Stimulated activated naive B cell treated with anti-CD40 and anti-IgM and Interleukin-4, amounts not matched to agents 10 μg/mL and 1 μg/mL and 100 μg/mL, for 72 hours (primary cell): ENCODE measurements around the gene KLHL26.
A peak's percentile ranks its signal among the peaks of the same experiment; 100 is the strongest.
"Not testable (repeated sequence)": the region's sequence is repeated elsewhere in the genome, so short reads cannot be mapped to it uniquely, and the experiment has no call there.

Source experiments
- ATAC-seq, 2 donors: fragments of 150-1000 bp; cut with Tn5 transposase; replicated peaks; 2 replicates each; pipeline ENCODE4 v1.10.0; 2021; ENCODE audit warnings: moderate library complexity in 1 of 2
- DNase-seq: peaks from one replicate; pipeline ENCODE4 v3.0.0; 2021
- H3K27ac Mint-ChIP-seq: one replicate; pipeline ENCODE4 v1.8.0; 2022; ENCODE audit warnings: mild to moderate bottlenecking, mixed read lengths
- H3K27me3 Mint-ChIP-seq, 2 donors: one replicate each; pipeline ENCODE4 v1.8.0; 2022; ENCODE audit warnings: mixed read lengths in 2 of 2
- H3K36me3 Mint-ChIP-seq, 2 donors: one replicate each; pipeline ENCODE4 v1.8.0; 2022; ENCODE audit warnings: mixed read lengths in 2 of 2, mild to moderate bottlenecking in 1 of 2
- H3K4me1 Mint-ChIP-seq, 2 donors: one replicate each; pipeline ENCODE4 v1.8.0; 2022; ENCODE audit warnings: mixed read lengths in 2 of 2, mild to moderate bottlenecking in 1 of 2
- H3K4me3 Mint-ChIP-seq, 2 donors: one replicate each; pipeline ENCODE4 v1.8.0; 2022; ENCODE audit warnings: mild to moderate bottlenecking in 2 of 2, mixed read lengths in 2 of 2, moderate library complexity in 1 of 2
- H3K9me3 Mint-ChIP-seq, 2 donors: one replicate each; pipeline ENCODE4 v1.8.0; 2022; ENCODE audit warnings: mixed read lengths in 2 of 2, mild to moderate bottlenecking in 1 of 2

KLHL26 gene

DNA sequence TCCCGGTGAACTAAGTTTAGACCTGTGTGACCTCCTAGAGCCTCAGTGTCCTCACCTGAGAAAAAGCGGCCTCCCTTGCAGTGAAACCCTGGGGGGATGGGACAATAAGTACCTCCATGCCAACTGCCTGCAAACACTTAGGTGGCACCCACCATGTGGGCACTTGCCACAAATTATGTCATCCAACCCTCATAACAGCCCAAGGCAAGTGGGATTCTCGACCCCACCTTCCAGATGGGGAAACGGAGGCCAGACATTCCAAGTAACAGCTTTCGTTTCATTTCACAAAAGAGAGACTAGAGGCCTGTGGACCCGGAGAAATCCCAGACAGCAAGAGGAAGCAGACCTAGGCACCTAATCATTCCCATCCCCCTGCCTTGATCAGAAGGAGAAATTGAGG is 41.4 kb upstream of the KLHL26 start:
- Mint-ChIP-seq H3K36me3 (peaks cover 12% of the 10 kb centered on the region in 2 donors), H3K4me3 (peak overlapping the region; percentile 28 to 47), H3K27ac (no peak overlapping the region), H3K27me3 (peaks cover 35 to 47% of the 10 kb centered on the region in 2 donors), H3K4me1 (peaks cover 15 to 43% of the 10 kb centered on the region in 2 donors), H3K9me3 (no peaks in the 10 kb centered on the region)
- no peak for DNase-seq
- ATAC-seq: no peak

DNA sequence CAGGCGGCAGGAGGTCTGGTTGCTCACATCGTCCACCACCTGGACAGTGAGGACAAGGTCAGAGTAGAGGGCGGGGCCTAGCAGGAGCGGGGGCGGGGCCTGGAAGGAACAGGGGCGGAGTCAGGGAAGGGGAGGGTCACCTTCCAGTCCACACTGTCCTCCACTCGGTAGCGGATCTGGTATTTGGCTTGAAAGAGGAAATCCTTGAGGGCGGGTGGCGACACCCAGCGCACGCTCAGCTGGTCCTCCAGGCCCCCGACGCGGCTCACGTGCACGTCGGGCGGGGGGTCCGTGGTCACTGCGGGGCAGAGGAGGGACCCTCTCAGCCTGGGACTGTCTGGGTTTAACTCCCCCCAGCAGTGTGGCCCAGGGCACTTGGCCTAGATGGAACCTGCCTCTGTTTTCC is 40.1 kb upstream of the KLHL26 start:
- H3K4me3 Mint-ChIP-seq: no peak overlapping the region
- peak in 1 of 2 donors; percentile 37 for ATAC-seq
- peaks cover 12 to 38% of the 10 kb centered on the region in 2 donors for H3K4me1 Mint-ChIP-seq
- peaks cover 0 to 4% of the 10 kb centered on the region in 2 donors for H3K36me3 Mint-ChIP-seq
- H3K27ac Mint-ChIP-seq: no peak overlapping the region
- no peak for DNase-seq
- H3K27me3 Mint-ChIP-seq: peaks cover 40 to 56% of the 10 kb centered on the region in 2 donors
- H3K9me3 Mint-ChIP-seq: no peaks in the 10 kb centered on the region

DNA sequence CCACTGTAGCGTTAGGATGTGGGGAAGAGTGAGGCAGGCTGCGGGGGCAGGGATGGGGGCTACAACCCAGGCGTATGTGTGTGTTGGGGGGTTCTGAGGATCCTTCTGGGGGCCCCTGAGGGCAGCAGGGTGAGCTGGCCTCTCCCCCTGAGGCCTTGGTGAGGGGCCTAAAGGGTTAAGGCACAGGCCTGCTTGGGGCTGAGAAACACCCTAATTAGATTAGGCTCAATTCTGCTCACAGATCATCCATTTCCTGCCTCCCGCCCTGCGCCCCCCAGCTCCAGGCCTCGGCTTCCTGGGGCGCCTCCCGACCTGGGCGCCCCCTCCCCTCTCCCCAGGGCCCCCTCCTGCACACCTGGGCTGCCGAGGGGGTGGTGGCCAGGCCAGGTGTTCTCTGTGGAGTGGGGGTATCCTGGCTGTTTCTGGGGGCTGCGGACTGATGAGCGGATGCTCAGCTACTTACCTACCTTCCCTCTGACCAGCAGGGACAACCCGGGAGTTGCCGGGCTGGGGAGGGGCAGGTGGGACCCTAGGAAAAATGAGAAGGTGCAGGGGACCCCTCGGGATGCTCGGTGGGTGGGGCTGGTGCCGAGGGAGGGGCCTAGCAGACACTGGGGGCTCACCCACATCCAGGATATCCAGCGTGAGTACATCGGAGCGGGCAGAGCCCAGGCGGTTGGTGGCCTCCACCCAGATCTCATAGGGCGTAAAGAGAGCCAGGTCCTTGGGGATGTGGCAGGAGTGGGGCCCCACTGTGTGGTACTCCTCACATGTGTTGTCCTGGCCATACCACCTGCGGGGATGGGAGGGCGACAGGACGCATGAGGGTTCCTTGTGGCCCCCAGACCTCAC is 38.8 kb upstream of the KLHL26 start:
- no peak overlapping the region for H3K27ac Mint-ChIP-seq
- peaks cover 49 to 68% of the 10 kb centered on the region in 2 donors for H3K27me3 Mint-ChIP-seq
- no peaks in the 10 kb centered on the region for H3K9me3 Mint-ChIP-seq
- DNase-seq (no peak), ATAC-seq (no peak)
- no peaks in the 10 kb centered on the region for H3K36me3 Mint-ChIP-seq
- H3K4me3 Mint-ChIP-seq: no peak overlapping the region
- H3K4me1 Mint-ChIP-seq: peaks cover 13 to 41% of the 10 kb centered on the region in 2 donors

DNA sequence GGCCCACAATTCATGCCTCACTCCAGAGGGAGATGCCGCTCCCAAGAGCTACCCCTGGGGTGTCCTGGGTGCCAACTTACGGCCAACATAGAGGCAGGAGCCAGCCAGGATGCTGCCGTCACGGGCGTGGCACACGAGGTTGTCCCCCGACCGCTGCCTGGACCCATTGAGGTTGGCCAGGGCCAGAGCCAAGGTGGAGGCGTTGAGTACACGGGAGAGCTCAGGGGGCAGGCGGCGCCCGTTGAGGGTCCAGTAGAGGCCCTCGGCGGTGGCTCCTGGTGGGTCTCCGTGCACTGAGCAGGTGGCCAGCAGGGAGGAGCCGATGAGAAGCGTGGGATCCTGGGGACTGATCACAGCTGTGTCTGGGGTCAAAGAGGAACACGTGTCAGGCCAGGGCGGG is 37.3 kb upstream of the KLHL26 start:
- no peak overlapping the region for H3K4me3 Mint-ChIP-seq
- no peak for DNase-seq
- no peak overlapping the region for H3K27ac Mint-ChIP-seq
- peaks cover 55 to 77% of the 10 kb centered on the region in 2 donors for H3K27me3 Mint-ChIP-seq
- no peaks in the 10 kb centered on the region for H3K36me3 Mint-ChIP-seq
- peaks cover 12 to 35% of the 10 kb centered on the region in 2 donors for H3K4me1 Mint-ChIP-seq
- no peak for ATAC-seq
- no peaks in the 10 kb centered on the region for H3K9me3 Mint-ChIP-seq

DNA sequence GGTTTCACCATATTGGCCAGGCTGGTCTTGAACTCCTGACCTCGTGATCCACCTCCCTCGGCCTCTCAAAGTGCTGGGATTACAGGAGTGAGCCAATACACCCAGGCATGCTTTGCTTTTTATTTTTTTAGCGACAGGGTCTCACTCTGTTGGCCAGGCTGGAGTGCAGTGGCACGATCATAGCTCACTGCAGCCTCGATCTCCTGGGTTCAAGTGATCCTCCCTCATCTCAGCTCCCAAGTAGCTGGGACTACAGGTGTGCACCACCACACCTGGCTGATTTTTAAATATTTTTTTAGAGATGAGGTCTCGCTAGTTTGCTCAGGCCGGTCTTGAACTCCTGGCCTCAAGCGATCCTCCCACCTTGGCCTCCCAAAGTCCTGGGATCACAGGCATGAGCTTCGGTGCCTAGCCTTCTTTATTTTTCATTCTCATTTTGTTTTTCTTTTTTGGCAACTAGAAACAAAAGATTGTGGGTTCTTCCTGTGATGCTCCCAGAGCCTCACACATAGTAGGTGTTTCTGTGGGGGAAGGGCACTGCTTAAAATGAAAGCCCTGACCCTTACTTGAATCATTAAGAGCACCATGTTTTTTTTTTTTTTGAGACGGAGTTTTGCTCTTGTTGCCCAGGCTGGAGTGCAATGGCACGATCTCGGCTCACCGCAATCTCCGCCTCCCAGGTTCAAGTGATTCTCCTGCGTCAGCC is 36.0 kb upstream of the KLHL26 start:
- DNase-seq, ATAC-seq, H3K27ac Mint-ChIP-seq, H3K4me3 Mint-ChIP-seq, H3K36me3 Mint-ChIP-seq, H3K9me3 Mint-ChIP-seq: not testable (repeated sequence)
- Mint-ChIP-seq H3K27me3 (peaks cover 56 to 84% of the 10 kb centered on the region in 2 donors), H3K4me1 (peaks cover 12 to 33% of the 10 kb centered on the region in 2 donors)

DNA sequence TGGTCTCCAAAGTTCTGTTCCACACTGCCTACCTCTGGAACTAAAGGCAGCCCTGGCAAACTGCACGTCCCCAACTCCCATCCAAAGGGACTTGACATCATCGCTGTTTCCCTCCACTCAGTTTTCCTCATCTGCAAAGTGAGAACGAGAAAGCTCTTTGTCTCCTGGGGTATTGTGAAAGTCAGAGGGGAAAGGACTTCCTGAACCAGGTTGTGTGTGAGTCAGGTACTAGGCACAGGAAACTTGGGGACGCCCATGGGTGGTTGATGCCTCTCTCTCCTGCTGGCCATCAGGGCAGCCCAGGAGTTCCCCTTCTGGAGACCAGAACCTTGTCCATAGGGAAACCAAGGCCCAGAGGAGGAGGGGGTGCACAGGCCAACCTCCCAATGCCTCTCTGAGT is 35.0 kb upstream of the KLHL26 start:
- Mint-ChIP-seq H3K9me3 (no peaks in the 10 kb centered on the region), H3K36me3 (no peaks in the 10 kb centered on the region), H3K27me3 (peaks cover 51 to 77% of the 10 kb centered on the region in 2 donors), H3K27ac (no peak overlapping the region), H3K4me1 (peaks cover 8 to 26% of the 10 kb centered on the region in 2 donors), H3K4me3 (no peak overlapping the region)
- ATAC-seq (no peak), DNase-seq (no peak)

DNA sequence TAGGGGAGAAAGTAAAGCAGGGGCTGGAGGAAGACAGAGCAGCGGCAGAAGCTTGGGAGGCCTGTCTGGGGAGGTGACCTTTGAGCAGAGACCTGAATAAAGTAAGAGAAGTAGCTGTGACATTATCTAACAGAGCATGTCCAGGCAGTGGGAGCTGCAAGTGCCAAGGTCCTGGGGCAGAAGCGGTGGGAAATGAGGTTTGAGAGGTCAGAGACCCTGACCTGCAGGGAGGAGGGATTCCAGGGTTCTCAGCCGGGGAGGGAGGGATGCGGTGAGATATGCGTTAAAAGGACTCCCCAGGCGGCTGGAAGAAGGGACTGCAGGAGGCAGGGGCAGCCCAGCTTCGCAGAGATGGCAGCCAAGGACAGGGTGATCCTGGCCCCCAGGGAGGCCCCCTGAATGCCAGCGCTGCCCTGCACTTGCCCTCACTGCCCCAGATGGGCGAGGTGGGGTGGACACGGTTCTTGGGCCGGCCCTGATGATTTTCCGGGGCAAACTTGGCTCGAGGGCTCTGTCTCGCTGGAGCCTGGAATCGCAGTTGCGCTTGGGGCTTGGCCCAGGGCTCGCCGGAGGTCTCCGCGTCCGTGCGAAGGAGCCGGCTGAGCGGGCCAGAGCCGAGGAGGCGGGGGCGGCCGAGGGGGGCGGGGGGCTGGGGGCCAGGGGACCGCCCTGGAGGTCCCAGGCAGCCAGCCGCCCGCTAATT is 33.4 kb upstream of the KLHL26 start:
- ATAC-seq (peak; percentile 66 to 67), DNase-seq (no peak)
- Mint-ChIP-seq H3K9me3 (no peaks in the 10 kb centered on the region), H3K4me1 (peaks cover 12 to 35% of the 10 kb centered on the region in 2 donors), H3K27ac (peak overlapping the region; percentile 16), H3K4me3 (peak overlapping the region in 1 of 2 donors; percentile 33), H3K36me3 (no peaks in the 10 kb centered on the region), H3K27me3 (peaks cover 60 to 80% of the 10 kb centered on the region in 2 donors)

DNA sequence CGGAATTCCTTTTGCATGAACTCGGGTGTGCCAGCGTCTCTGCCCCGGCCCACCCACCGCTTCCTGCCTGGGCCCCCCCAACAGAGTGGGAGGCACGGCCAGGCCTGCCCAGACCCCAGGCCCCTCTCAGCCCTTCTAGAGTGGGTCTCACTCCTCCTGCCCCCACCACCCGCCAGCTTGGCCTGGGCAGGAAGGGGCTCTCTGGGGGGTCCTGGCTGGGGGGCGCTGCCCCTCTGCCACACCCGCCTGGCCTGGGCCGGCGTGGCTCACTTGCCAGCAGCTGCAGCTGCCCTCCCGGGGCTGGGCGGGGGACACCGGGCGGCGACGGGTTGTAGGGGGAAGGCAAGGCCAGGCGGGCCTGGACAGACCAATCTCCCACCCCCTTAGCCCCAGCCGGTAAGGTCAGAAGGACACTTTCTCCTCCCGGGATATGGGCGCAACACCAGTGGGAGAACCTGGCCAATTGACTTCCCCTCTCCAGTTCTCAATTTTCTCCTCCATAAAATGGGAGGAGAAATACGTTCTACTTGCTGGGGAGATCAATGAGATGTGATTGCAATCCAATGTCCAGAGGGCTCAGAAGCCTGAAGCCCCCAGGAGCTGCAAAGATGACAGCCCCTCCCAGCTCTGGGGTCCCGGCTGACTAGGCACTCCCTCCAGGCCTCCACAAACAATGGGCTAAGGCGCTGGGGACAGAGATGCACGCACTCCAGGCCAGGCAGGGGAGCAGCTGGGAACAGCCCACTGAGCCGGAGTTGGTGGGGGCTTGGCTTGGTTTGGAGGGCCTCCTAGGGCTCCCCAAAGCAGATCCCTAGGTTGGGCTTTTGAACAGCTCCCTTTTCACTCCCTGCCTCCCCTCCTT is 32.6 kb upstream of the KLHL26 start:
- H3K4me3 Mint-ChIP-seq: no peak overlapping the region
- H3K9me3 Mint-ChIP-seq: no peaks in the 10 kb centered on the region
- peaks cover 12 to 35% of the 10 kb centered on the region in 2 donors for H3K4me1 Mint-ChIP-seq
- no peak for DNase-seq
- H3K27me3 Mint-ChIP-seq: peaks cover 63 to 80% of the 10 kb centered on the region in 2 donors
- ATAC-seq: no peak
- no peaks in the 10 kb centered on the region for H3K36me3 Mint-ChIP-seq
- no peak overlapping the region for H3K27ac Mint-ChIP-seq

DNA sequence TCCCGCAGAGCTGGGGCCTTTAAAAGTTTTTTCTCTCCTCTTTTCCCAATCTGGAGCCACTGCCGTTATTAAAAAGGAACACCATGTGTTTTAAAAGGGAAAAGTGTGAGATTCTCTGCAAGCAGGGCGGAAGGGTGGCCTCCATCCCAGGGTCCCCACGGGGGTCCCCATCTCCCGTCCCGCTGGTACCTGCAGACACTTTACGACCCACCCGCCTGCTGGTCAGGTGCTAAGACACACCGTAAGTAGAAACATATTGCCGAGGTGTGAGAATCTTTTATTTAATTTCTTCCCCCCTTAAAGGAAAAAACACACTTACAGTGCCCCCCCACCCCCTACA is 32.0 kb upstream of the KLHL26 start:
- ATAC-seq: no peak
- Mint-ChIP-seq H3K27me3 (peaks cover 63 to 80% of the 10 kb centered on the region in 2 donors), H3K36me3 (no peaks in the 10 kb centered on the region), H3K27ac (no peak overlapping the region), H3K4me1 (peaks cover 12 to 35% of the 10 kb centered on the region in 2 donors), H3K4me3 (no peak overlapping the region), H3K9me3 (no peaks in the 10 kb centered on the region)
- DNase-seq: no peak

DNA sequence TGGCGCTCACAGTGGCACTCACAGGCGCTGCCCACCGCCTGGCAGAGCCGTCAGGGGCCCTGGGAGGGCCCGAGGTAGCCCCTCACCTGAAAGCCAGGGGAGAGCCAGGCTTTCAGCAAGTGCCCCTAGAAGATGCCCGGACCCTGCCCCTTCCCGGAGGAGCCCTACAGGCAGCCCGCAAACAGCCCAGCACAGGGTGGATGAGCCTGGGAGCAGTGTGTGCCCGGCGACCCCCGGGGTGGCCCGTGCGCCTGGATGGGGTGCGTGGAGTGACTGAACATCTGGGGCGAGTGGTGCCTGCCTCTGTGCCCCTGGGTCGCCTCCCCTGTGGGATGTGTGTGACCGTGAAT is 31.7 kb upstream of the KLHL26 start:
- no peak for ATAC-seq
- no peak for DNase-seq
- Mint-ChIP-seq H3K27ac (peak overlapping the region; percentile 38), H3K4me1 (peaks cover 12 to 35% of the 10 kb centered on the region in 2 donors), H3K9me3 (no peaks in the 10 kb centered on the region), H3K27me3 (peaks cover 66 to 80% of the 10 kb centered on the region in 2 donors), H3K36me3 (no peaks in the 10 kb centered on the region), H3K4me3 (peak overlapping the region in 1 of 2 donors; percentile 2)

DNA sequence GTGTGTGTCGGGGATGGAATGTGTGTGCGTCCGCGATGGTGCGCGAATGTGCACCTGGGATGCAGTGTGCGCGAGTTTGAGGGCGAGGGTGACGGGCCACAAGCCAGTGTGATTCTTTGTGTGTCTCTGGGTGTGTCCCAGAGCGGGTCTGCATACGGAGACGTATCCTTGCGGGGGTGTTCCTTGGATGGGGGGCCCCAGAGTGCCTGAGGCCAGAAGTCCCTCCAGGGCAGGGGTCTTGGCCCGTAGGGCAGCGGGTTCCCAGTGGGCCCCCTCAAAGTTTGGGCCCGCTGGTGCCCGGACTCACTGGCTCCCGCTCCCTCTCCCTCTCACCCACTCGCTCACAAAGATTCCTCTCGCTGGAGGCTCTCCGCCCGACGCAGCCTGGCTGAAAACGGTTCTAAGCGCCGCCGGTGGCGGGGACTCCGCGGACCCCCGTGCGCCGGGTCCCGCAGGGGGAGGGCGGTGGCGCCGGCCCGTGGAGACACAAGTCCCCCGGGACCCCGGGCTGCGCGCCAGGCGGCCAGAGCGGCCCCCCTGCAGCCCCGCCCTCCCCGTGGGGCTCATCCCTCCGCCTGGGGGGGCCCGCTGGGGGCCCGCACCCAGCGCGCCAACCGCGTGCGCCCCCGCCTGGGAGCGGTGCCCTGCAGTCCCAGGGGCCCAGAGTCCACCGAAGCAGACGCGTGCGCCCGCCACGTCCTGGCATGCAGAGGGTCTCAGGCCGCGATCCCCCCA is 31.1 kb upstream of the KLHL26 start:
- Mint-ChIP-seq H3K27ac (peak overlapping the region; percentile 38), H3K4me3 (peak overlapping the region in 1 of 2 donors; percentile 2)

DNA sequence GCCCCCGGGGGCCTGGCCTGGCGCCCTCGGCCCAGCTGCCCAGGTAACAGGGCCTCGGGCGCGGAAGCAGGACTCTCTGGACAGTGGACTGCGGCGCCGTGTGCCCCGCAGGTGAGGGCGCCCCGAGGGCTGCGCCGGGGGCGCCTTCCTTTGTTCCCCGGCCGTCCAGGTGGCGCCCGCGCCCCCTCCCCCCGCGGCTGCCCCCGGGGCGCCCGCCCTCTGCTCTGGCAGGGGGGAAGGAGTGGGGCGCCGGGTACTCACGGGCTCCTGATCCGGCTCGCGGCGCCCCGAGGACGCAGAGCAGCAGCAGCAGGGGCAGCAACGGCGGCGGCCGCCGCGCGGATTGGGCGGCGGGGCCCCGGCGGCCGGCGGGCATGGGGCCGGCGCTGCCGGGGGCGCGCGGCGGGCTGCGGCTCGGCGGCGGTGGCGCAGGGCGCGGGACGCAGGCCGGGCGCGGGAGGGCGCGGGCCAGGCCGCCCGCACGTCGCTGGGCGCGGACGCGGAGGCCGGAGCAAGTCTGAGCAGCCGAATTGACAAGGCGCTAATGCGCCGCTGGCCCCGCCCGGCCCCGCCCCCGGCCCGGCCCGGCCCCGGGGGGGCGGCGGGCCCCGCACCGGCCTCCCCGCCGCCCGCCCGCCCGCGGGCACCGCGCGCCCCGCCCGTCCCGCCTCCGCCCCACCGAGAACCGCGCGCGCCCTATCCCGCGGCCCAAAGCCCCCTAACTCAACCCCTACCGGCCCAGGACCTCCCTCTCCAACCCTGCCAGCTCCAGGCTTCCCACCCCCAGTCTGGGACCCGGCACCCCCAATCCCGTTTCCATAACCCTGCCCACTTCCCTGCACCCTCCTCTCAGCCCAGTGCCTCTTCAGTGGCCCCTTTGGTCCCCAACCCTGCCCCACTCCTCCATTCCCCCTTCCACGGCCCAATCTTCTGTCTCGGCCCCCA is 30.3 kb upstream of the KLHL26 start, which contains the start of gene CRLF1:
CRLF1 (minus strand) TSS at position 519 of the 945 bp plus-strand sequence; CDS start at position 376, 143 bp downstream.
- Mint-ChIP-seq H3K4me1 (peaks cover 16 to 42% of the 10 kb centered on the region in 2 donors), H3K36me3 (no peaks in the 10 kb centered on the region), H3K27me3 (peaks cover 72 to 82% of the 10 kb centered on the region in 2 donors), H3K4me3 (peak within 1 kb of the TSS; percentile 50 to 57), H3K27ac (no peak within 1 kb of the TSS), H3K9me3 (no peaks in the 10 kb centered on the region)
- ATAC-seq (no peak), DNase-seq (no peak)

More for the DNA sequence above, 31.1 kb upstream of the KLHL26 start:
- peaks cover 12 to 36% of the 10 kb centered on the region in 2 donors for H3K4me1 Mint-ChIP-seq
- H3K36me3 Mint-ChIP-seq: no peaks in the 10 kb centered on the region
- ATAC-seq (no peak), DNase-seq (no peak)
- no peaks in the 10 kb centered on the region for H3K9me3 Mint-ChIP-seq
- H3K27me3 Mint-ChIP-seq: peaks cover 69 to 79% of the 10 kb centered on the region in 2 donors
